Heart right ventricle (tissue), 16 donors: ENCODE results near the gene GRAMD2A. TPM values are rescaled to one million over a fixed set of nuclear protein-coding genes. Genes with fewer than 3 reads are reported as not detected.

Experiments
- ATAC-seq, 8 donors: fragments of 200-7000 bp; cut with Tn5 transposase; one replicate each; pipeline ENCODE4 v1.9.1; 2020; ENCODE audit warnings: mild to moderate bottlenecking in 8 of 8, moderate library complexity in 8 of 8, moderate number of reproducible peaks in 1 of 8
- DNase-seq, 2 donors: peaks; one replicate each; pipeline ENCODE4 v3.0.0-alpha.2; 2020
- H3K27ac ChIP-seq, 10 donors: fragments of 200-600 bp; sonication (generic) in 2 of 10; one replicate each; pipeline versions ENCODE4 v1.5.0 to v1.8.0; 2020 to 2022; ENCODE audit warnings: mild to moderate bottlenecking in 3 of 10
- H3K27me3 ChIP-seq, 7 donors: fragments of 200-600 bp; one replicate each; pipeline ENCODE4 v1.8.0; 2021 to 2022; ENCODE audit warnings: mild to moderate bottlenecking in 2 of 7
- H3K36me3 ChIP-seq, 9 donors: fragments of 200-600 bp; sonication (generic) in 1 of 9; one replicate each; pipeline versions ENCODE4 v1.5.0 to v1.8.0; 2020 to 2022; ENCODE audit warnings: mild to moderate bottlenecking in 2 of 9
- H3K4me1 ChIP-seq, 9 donors: fragments of 200-600 bp; sonication (generic) in 1 of 9; one replicate each; pipeline versions ENCODE4 v1.5.0 to v1.8.0; 2020 to 2022; ENCODE audit warnings: mild to moderate bottlenecking in 4 of 9
- H3K4me3 ChIP-seq, 10 donors: fragments of 200-600 bp; sonication (generic) in 2 of 10; one replicate each; pipeline versions ENCODE4 v1.5.0 to v1.8.0; 2020 to 2022; ENCODE audit warnings: mild to moderate bottlenecking in 7 of 10, moderate library complexity in 2 of 10
- H3K9me3 ChIP-seq, 11 donors: fragments of 200-600 bp in 10 of 11; sonication (generic) in 2 of 11; one replicate each; pipeline versions ENCODE4 v1.5.0 to v1.8.0; 2013 to 2022; ENCODE audit warnings: mild to moderate bottlenecking in 2 of 11, control low read depth in 1 of 11, moderate library complexity in 1 of 11
- WGBS, 2 donors: extraction: QIAGEN DNeasy Blood & Tissue Kit; methylation state at CpG; one replicate each; pipeline ENCODE4 v1.1.7; 2013; ENCODE audit warnings: inconsistent platforms in 1 of 2; 5-methylcytosine and 5-hydroxymethylcytosine counted together
- intact Hi-C, 10 donors: fragments of 100-400 bp; cut with DNase I; formaldehyde crosslinking; loops; one replicate each; pipeline versions ENCODE4 v1.11.1 to v1.14.2; 2022
- polyA plus RNA-seq, 2 donors: library from polyadenylated mRNA; stranded (reverse); fragments of 200-250 nt; gene quantifications; one replicate each; pipeline ENCODE4 v1.2.3, GENCODE V29; 2013
- total RNA-seq, 10 donors: library from RNA; stranded (reverse); fragmentation: NEBNext Ultra II Directional in 3 of 10; extraction: Animal tissue kit (Norgen Biotek cat#: 25700) in 3 of 10; gene quantifications; one replicate each; pipeline versions ENCODE4 v1.2.1 to v1.2.4, GENCODE V29; 2021 to 2023
- TF ChIP-seq, protein P1 (sequence below), 9 donors: fragments of 200-600 bp; sonication (generic) in 2 of 9; IDR thresholded peaks; one replicate each; pipeline versions ENCODE4 v1.5.0 to v1.8.0; 2021 to 2022; ENCODE audit warnings: antibody characterized with exemption in 9 of 9, mild to moderate bottlenecking in 5 of 9, moderate library complexity in 1 of 9
- donor health status: Arrhythmogenic right ventricular cardiomyopathy.
- donor health status: ischemic (EF 13 %, LVEDD 7.1; RV severe dilation, severe dysfunction).
- donor health status: healthy with polysubstance abuse.
- donor health status: DM: no; HTN: yes; CAD: no.
- donor health status: DM: no; HTN: no; CAD: no.
- donor health status: ischemic (EF 25% LVEDD 6.9; RV normal size, moderate dysfunction).
- donor health status: ischemic (EF 25% LVEDD 5.7; RV mildly dilated, moderate dysfunction).
- donor health status: healthy.
- donor health status: DM: yes; HTN: yes; CAD: no.
- donor health status: Ischemic cardiomyopathy.
- donor health status: ischemic (EF 35%, LVEDD 5.7; RV mildly dilated, moderate dysfunction).
- donor health status: nonischemic (EF 11% LVEDD 7.7; RV severe dilation, severe dysfunction).
- donor health status: DM: yes; HTN: yes; CAD: no.
- donor health status: PGD.
- donor health status: ischemic (EF 29% LVEDD 5.4; RV normal size, mild dysfunction).
- donor health status: nonischemic (EF 23%, LVEDD 6.1; RV moderate dilation, normal function).

The GRAMD2A gene
- total and polyA plus RNA-seq, 12 donors, result 0.06 to 0.20 TPM; not detected in 10

DNA sequence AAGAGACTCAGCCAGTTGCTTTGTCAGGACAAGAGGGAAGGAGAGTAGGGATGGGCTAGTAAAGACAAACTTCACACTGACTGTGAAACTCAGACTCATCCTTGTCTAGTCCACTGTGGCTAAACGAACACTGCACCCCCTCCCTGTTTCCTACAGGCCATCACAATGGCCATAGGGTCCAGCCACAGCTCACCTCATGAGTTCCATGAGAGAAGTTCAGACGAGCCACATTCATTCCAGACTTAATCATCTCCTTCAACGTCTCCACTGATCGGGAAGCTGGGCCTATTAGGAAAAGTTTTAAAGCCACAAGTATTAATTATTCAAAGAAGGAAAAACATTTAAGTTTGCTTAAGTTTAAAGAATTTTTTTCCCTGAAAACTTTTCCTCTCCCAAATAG is 19.6 kb upstream of the GRAMD2A start:
- TF ChIP-seq, protein P1, sequence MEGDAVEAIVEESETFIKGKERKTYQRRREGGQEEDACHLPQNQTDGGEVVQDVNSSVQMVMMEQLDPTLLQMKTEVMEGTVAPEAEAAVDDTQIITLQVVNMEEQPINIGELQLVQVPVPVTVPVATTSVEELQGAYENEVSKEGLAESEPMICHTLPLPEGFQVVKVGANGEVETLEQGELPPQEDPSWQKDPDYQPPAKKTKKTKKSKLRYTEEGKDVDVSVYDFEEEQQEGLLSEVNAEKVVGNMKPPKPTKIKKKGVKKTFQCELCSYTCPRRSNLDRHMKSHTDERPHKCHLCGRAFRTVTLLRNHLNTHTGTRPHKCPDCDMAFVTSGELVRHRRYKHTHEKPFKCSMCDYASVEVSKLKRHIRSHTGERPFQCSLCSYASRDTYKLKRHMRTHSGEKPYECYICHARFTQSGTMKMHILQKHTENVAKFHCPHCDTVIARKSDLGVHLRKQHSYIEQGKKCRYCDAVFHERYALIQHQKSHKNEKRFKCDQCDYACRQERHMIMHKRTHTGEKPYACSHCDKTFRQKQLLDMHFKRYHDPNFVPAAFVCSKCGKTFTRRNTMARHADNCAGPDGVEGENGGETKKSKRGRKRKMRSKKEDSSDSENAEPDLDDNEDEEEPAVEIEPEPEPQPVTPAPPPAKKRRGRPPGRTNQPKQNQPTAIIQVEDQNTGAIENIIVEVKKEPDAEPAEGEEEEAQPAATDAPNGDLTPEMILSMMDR (IDR thresholded peaks at IDR 0.05), result no peak
- peaks cover 0 to 100% (median 58%) of the 10 kb centered on the region in 9 donors for H3K36me3 ChIP-seq
- intact Hi-C loops, result loop anchor here in 1 of 10 donors (10.0 kb wide), 1 partner anchor 48 kb away; no protein-coding TSS in a partner anchor
- ATAC-seq (no peak), DNase-seq (no peak)
- no peaks in the 10 kb centered on the region for H3K27me3 ChIP-seq
- no peak overlapping the region for H3K27ac ChIP-seq
- peaks cover 11 to 53% (median 33%) of the 10 kb centered on the region in 9 donors for H3K4me1 ChIP-seq
- WGBS, 2 donors, result 67 to 81% methylated on average over 4 of the region's 4 CpGs
- no peak overlapping the region for H3K4me3 ChIP-seq
- no peaks in the 10 kb centered on the region for H3K9me3 ChIP-seq

DNA sequence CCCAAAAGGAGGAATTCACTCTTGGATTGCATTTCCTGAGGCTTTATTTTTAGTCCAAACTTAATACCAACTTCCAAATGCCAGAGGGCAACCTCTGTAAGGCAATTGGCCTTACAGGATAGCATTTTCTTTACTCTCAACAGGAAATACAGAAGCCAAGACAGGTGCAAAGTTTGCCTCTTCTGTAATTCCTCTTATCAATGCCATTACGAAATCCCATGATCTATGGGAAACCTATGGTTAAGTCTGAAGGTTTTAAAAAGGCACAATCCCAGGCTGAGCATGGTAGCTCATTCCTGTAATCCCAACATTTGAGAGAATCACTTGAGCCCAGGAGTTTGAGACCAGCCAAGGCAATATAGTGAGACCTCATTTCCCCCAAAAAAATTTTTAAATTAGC is 18.5 kb upstream of the GRAMD2A start:
- Histone ChIP-seq H3K9me3 (no peaks in the 10 kb centered on the region), H3K27ac (no peak overlapping the region), H3K4me3 (no peak overlapping the region), H3K36me3 (peaks cover 0 to 100% (median 69%) of the 10 kb centered on the region in 9 donors), H3K27me3 (no peaks in the 10 kb centered on the region), H3K4me1 (peaks cover 3 to 41% (median 22%) of the 10 kb centered on the region in 9 donors)
- 85 to 86% methylated on average over 1 of the region's 1 CpG for WGBS, 2 donors
- DNase-seq (no peak), ATAC-seq (no peak)
- intact Hi-C loops, result loop anchor here in 1 of 10 donors (10.0 kb wide), 1 partner anchor 49 kb away; no protein-coding TSS in a partner anchor
- TF ChIP-seq, protein P1 (IDR thresholded peaks at IDR 0.05), result no peak

DNA sequence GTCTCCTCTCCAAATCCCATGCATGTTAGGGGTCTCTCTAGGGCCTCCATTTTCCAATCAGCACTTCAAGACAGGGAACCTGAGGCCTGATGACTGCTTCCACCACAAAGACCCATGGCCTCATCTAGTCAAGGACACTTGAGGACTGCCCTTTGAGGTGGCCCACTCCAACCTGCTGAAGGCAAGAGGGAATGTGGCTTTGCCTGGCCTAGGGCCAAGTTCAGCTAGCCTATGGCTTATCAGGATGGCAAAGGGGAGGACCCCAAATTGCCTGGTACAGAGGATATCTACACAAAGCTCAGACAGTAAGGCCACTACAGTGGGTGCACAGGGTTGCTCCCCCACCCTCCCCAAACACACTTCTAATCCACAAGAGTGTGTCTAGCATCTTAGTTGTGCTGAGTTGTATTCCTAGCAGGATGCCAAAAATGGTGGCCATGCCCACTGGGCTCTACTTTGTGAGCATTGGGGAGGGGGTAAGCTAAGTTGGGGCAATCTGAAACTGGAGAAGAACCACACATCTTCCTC is 10.0 kb upstream of the GRAMD2A start:
- Histone ChIP-seq H3K36me3 (peaks cover 9 to 100% (median 93%) of the 10 kb centered on the region in 9 donors), H3K4me3 (no peak overlapping the region), H3K4me1 (peaks cover 9 to 28% (median 20%) of the 10 kb centered on the region in 9 donors), H3K9me3 (no peaks in the 10 kb centered on the region), H3K27me3 (no peaks in the 10 kb centered on the region), H3K27ac (no peak overlapping the region)
- ATAC-seq, result no peak
- no peak for DNase-seq
- intact Hi-C loops, result loop anchor here in 2 of 10 donors (10.0 kb wide), 1 partner anchor 67 kb away; the partner anchor contains the start of gene PARP6 (in 2 of the 2)
- TF ChIP-seq, protein P1 (IDR thresholded peaks at IDR 0.05), result no peak

DNA sequence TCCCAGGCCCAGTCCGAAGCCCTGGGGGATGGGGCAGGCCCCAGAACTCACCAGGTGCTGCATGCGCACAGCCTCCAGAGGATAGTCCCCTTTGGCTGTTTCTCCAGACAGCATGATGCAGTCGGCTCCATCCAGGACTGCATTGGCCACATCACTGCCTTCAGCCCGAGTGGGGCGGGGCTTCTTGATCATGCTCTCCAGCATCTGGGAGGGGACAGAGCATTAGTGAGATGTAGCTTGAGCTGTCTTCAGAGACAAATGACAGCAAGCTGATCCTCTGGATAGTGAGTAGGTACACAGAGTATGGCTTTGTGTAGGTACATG is 9.1 kb upstream of the GRAMD2A start:
- Histone ChIP-seq H3K36me3 (peaks cover 9 to 100% (median 94%) of the 10 kb centered on the region in 9 donors), H3K9me3 (no peaks in the 10 kb centered on the region), H3K4me3 (no peak overlapping the region), H3K27me3 (no peaks in the 10 kb centered on the region), H3K4me1 (peaks cover 10 to 35% (median 28%) of the 10 kb centered on the region in 9 donors), H3K27ac (no peak overlapping the region)
- ATAC-seq, result no peak
- TF ChIP-seq, protein P1 (IDR thresholded peaks at IDR 0.05), result no peak
- intact Hi-C loops, result loop anchor here in 2 of 10 donors (10.0 kb wide), 1 partner anchor 68 kb away; the partner anchor contains the start of gene PARP6 (in 2 of the 2)
- DNase-seq, result no peak
- WGBS, 2 donors, result 87 to 90% methylated on average over 5 of the region's 5 CpGs
